GM21723 (cell line): ENCODE data around the gene PUM1.

Experiments used
- ATAC-seq: cut with Tn5 transposase; IDR thresholded peaks from one replicate; pipeline ENCODE4 v1.9.1; 2021; ENCODE audit warnings: mild to moderate bottlenecking, moderate library complexity; ENCODE audit not compliant: unreplicated experiment

PUM1 gene

DNA sequence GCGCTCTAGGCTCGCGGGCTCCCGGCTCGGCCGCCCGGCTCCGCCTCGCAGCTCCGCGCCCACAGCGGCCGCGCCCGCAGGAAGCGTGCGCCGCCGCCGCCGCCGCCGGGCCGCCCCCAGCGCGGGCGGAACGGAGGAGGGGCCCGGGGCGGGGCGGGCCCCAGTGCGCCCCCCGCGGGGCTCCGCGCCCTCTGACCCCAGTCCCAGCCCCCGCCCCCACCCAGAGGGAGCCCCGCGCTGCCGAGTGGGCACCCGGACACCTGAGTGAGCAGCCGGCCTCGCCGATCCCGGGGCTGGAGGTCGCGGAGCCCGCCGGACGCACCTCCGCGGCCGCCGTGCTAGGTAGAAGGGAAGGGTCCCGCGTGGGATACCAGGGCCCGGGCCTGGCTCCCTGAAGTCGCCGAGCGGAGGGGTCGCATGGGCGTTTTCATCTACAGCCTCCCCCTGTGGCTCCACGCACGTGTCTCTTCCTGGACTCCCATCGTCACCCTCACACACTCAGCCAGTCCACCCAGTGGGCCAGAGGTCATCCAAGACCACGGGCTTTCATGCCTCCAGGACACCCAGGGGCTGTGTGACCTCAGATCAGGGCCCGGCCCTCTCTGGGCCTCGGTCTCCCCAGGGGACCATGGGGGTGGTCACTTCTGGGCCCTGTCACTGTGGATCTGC is 156.7 kb downstream of the PUM1 start, which contains the start of gene SDC3:
Gene SDC3, minus strand, starts transcription at position 63 of the 669 bp plus-strand sequence. CDS start 172 bp downstream, outside the sequence.
- no peak for ATAC-seq

DNA sequence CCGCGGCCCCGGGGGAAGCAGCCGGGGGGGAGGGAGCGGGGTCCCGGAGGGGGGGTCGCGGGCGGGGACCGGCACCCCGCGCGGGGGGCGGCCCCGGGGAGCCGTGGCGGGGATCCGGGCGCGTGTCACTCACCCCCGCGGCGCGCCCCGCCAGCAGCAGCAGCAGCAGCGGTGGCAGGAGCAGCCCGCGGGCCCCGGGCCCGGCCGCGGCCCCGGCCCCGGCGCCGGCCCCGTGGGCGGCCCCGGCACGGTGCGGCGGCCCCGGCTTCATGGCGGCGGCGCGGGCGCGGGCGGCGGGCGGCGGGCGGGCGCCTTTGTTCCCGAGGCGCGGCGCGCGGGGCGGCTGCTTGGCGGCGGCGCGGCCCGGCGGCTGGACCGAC is 157.2 kb downstream of the PUM1 start:
- ATAC-seq: no peak

DNA sequence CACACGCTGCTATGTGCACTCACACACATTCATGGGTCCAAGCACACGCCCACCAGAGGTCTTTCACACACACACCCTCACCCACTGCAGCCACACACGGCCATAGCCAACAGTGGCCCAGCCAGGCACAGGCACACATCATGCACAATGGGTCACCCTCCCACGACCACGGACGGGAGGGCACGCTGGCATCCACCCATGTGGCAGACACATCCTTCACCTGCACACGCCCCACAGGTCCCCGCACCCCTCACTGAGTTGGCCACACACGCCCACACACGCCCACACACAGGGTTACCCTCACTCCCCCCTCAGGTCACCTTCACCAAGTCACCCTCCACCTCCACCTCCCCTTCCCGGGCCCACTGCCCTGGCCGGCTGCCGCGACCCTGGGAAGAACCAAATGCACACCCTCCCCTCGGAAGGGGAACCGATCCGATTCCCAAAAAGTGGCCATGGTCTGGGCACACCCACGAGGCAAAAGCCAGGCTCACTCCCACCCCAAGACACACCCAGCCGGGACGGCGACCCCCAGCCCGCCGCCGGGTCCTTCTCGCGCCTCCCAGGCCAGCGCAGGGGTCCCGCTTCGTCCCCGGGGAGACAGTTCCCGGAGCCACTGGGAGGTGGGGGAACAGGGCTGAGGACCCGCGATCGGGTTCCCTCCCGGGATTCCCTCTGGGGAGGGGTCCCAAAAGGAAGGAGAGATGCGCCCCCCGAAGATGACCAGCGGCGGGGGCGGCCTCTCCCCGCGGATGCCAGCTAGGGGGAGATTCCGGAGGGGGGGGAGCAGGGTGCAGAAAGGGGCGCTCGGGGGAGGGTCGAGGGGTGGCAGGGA is 157.8 kb downstream of the PUM1 start:
- no peak for ATAC-seq

DNA sequence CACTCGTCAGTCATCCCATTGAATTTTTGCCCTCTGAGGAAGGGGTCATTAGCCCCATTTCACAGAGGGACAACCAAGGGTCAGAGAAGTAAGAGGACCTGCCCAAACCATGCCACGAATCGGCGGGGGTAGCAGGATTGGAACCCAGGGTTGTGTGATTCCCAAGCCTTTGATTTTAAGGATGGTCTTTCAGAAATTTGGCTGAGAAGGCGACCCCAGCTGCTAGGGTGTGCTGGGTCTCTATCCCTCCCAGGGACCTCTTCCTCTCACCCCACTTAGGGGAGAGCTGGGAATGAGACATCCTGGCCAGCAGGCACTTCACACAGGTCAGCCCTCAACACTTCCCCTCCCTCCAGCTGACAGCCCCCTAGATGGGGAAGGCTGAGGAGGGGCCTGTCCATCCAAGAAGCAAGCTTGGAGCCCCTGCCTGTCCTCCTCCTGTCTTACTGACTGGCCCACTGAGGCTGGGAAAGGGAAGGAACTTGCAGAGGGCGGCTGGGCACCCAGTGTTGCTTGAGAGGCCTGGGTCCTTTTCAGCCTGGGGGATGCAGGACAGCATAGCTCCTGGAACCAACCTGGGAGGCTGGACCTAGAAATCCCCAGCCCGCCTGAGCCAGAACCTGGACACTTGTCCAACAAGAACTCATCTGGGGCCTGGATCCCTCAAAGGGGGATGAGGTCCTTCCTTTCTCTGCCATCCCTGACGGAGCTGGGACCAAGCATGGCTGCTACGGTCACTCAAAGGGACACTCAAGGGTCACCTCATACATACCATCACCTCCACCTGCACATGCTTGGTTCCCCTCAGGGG is 158.7 kb downstream of the PUM1 start:
- no peak for ATAC-seq

DNA sequence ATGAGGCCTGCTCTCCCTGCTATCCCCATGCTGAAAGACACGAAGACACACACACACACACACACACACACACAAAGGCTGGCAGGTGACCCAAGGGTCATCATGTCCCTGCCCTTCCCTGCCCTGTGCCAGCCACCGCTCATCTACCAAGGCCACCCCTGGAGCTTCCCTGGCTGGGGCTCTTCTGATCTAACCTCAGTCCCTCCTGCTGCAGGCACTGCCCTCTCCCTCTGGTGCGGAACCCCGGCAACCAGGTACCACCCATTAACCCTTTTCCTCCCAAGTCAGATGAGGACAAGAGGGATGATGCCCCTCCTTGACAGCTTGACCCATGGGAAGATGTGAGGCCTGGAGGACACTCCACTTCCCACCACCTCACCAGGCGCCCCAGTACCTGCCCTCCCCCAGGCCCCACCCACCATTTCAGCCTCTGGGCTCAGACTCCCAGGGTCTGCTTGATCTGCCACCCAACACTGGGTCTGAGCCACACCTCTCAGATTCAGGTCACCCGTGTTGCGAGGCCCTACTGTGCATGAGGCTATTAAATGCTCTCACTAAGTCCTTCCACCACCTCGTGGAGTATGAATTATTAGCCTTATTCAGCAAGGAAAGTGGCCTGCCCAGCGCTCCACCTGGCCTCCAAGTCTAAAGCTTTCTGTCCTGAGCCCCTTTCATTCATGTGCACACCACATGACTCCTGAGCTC is 159.4 kb downstream of the PUM1 start:
- ATAC-seq: no peak

DNA sequence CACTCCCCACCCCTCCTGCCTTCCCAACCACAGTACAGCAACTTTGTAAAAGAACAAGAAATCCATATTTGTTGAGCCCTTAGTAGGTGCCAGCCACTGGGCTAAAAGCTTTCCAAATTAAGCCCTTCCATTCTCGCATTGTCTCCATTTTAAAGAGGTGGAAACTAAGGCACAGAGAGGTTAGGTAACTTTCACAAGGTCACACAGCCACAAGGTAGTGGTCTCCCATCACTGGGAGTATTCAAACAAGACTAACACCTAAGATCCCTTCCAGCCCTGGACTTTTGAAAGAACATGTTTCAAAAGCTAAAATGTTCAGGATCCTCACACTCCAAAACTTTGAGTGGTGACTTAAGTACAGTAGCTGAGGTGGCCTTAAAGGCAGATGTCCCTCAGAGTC is 160.1 kb downstream of the PUM1 start:
- ATAC-seq: no peak

DNA sequence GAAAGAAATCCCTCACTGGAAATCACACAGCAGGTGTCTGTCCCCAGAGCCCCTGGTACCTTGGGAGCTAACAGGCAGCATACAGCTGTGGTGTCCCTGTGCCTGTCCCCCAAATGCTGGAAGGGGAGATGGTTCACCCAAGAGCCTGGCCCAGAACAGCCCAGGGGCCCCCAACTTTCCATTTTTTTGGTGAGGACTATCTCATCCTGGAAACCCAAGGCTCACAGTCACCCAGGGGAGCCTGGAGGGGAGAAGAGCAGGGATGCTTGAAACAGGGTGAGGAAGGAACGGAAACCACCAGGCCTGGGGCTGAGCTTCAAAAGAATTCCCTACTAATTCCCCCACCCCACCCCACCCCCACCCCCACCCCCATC is 160.6 kb downstream of the PUM1 start:
- no peak for ATAC-seq

DNA sequence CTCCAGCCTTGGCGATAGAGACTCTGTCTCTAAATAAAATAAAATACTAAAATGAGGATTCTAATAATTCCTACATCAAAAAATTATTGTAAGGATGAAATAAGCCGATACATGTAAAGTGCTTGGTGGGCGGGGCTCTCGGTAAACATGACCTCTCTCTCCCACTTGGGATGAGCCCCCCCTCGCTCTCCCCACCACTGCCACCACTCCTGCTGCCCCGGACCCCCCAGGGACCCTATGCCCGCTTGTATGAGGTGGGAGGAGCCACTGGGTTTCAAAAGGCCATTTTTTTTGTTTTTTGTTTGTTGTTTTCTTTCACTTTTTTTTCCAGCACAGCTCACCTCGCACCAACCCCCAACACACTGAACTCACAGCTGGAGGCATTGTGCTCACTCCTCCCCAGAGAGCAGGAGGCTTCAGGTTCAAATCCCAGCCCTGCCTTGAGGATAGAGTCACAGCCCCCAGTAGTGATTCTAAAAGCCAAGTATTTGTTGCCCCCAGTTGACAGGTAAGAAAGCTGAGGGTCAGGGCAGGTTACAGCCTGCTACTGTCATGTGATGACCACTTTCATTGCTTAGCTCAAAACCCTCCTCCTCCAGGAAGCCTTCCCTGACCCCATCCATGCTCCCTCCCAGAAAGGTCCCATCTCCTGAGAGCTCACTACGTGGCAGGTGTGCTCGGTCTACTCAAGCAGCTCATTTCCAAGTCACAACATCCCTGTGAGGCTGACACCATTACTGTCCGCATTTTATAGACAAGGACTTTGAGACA is 161.1 kb downstream of the PUM1 start:
- ATAC-seq: no peak

DNA sequence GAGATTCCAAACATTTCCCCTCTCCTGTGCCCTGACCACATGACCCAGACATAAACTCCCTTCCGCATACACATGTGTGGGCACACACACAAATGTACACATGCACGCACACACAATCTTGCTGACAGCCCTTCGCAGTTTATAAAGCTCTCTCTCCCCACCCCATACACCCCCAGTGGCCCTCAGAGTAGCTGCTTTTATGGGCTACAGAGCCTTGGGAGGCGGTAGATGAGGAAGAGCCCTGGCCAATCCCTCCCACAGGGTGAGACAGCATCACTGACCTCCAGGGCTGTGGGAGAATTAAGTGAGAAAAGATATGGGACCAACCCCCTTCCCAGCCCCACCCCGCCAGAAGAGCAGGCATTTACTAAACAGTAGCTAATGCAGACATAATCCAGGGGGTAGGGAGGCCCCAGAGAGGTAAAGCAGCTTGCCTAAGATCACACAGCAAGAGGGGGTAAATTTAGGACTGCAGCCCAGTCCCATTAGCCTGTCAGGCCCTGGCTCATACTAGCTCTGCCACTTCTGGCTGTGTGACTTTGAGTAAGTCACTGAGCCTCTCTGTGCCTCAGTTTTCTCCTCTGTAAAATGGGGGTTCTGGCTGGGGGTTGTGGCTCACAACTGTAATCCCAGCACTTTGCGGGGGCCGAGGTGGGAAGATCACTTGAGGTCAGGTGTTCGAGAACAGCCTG is 162.0 kb downstream of the PUM1 start:
- ATAC-seq: no peak

DNA sequence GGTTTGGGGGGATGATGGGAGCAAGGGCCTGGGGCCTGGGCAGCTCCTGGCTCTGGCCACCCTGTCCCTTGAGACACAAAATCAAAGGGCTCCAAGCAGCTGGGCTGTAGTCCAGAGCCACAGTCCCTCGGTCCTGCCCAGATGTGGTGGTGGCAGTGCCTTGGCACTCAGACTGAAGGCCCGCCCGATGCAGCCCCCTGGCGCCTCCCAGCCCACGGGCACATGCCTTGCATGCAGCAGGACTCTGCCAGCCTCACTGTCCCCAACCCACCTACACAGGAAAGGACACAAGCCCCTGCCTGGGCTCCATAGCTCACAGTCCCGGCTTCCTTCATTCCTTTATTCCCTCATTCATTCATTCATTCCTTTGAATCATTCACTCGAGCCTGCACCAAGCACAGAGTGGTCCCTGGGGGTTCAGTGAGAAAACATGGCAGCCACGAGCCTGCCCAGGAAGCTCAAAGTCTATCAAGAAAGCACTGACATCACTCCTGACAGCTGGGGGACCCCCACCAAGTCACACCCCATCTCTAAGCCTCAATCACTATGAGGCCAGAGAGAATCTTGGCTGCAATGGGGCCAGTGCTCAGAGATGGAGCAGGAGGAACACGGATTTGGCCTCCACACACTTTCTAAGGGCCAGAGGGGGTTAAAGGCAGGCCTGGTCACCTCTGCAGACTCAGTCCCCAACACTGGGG is 162.8 kb downstream of the PUM1 start:
- ATAC-seq: no peak

DNA sequence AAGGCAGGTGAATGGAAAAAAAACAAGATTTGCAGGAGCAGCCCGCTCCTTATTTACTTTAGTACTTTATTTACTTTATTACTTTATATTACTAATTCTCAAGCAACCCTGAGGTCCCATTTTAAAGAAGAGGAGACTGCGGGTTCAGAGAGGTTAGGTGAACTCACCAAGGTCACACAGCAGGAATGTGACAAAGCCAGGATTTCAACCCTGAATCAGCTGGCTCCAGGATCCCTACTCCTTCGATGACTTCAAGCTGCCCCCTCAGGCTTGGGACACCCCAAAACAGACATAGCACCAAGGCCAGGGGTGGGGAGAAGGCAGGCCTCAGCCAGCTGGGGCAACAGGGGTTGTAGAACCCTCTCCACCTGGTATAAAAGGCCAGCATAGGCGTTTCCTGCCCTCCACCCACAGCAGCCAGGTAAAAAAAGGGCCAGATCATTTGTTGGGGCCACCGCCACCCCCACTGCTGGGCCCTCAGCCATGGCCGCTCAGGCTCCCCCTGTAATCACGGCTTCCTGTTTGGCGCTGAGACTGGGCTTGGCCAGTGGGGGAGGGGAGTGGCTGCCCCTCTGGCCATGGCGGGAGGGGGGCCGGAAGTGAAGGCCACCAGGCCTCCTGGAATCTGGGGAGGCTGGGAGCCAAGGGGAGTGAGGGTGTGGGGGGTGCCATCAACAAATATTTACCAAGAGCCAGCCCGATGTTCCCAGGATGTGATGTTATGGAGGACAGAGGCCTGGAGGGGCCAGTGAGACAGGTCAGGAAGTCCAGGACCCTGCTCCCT is 163.5 kb downstream of the PUM1 start:
- ATAC-seq: no peak

DNA sequence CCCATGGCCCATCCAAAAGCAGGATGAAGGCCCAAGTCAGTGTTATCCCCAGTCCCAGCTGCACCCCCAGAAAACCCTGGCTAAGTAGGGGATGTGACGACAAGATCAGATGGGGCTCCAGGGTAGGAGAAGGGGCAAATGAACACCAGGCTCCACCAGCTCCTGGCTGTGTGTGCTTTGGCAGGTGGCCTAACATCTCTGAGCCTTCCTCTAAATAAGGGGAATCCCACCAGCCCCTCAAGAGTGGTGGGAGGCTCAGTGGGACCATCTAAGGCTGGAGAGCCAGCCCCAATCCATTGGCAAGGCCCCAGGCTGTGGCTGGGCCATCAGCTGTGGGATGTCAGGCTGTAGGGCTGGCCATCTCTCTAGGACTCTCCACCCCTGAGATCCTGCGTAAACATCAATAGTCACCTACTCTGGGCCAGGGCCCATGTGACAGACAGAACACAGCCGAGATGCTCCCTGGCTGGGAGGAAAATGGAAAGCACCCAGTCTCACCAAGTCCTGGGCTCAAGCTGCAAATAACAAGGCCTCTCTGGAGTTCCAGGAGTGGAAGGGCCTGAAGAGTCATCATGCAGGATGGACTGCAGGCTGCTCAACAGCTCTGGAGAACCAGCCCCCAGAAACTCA is 164.5 kb downstream of the PUM1 start:
- ATAC-seq: no peak

DNA sequence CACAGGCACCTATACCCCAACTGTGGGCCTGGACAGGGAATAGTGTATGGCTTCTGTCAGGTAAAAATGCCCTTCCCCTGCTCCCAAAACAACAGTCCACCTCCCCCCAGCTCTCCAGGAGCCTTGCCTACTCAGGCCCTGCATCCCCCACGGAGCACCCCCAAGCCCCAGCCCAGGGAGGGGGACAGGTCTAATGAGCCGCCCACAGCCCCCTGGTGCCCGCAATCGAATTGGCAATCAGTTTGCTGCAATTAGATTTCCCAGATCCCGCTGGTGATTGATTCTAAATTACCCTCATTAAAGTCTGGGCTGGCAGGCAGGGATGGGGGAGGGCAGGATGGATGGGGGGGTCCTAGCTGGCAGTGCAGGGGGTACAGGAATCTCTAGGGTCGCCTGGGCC is 165.0 kb downstream of the PUM1 start:
- ATAC-seq: no peak

DNA sequence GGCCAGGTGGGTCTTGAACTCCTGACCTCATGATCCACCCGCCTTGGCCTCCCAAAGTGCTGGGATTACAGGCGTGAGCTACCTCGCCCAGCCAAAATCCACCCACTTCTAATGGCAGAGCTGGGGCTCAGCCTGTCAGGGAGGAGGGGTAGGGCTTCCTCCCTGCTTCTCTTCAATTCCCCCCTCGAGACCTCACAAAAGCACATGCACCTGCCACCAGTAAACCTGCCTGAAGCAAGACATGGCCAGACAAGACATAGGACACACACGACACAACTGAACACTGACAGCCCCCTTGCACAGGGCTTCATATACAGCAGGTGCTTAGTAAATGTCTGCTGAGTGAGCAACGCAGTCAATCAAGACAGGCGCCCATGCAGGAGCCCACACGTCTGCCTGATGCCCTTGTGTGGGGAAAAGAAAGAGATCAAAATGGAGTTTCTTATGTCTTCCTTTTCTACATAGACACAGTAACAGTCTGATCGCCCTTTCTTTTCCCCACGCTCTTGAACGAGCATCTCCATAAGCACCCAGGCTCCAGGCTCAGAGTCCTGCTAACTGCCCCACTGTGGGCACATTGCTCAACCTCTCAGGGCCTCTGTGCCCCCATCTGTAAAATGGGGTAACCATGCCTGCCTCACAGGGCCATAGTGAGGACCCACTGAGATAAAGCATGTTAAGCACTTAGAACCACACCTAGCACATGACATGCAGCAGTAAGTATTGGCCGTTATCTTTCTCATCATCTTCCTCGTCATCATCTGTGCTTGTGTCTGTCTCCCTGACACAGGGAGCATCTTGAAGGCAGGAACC is 165.7 kb downstream of the PUM1 start:
- ATAC-seq: no peak

DNA sequence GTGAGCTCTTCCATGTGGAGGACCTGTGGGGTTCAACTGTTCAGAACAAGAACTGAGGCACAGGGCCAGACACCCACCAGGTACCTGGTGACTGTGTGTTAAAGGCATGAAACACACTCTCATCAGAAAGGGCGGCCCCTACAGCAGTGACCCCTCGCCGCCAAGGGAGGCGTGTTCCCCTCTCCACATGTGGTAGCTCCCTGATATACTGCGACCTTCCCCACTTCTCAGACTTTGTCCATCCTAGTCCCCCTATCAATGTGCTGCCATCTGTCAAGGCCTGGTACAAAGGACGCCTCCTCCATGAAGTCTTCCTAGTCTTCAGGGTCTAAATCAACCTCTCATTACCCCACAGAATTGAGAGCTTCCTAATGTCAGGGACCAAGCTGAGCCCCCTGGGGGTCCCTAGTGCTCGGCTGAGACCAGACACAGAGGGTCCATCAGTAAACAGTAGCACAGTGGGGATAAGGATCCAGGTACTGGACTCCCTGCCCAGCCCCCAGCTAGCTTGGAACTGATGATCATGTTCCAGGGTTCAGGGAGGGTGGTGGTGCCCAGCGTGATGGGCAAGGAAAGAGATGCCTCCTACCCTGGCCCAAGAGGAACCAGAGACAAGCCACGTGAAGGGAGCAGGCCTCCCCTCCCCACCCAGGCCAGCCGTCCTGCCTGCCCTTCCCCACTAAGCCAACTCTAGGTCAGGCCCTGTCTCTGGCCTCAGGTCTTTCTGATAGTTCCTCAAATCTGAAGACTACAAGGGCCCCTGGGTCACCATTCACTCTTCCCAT is 167.3 kb downstream of the PUM1 start:
- ATAC-seq: no peak

DNA sequence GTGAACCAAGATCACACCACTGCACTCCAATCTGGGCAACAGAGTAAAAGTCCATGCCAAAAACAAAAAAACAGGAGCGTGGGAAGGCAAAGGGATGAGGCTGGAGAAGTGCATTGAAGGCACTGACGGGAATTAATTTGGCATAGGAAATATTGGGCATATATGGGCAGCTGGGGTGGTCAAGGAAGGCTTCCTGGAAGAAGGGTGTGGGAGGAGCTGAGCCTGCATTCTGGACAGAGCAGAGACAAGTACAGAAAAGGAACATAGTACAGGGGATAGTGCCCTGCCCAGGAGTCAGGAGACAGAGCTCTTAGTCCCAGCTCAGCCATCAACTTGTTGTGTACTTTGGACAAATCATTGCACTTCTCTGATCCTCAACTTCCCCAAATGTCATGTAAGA is 168.6 kb downstream of the PUM1 start:
- no peak for ATAC-seq
